Adipose tissue (tissue), 3 donors: ENCODE data around the gene KRTAP5-5. TPM values are rescaled to one million over a fixed set of nuclear protein-coding genes. Genes with fewer than 3 reads are reported as not detected.
"Not testable (repeated sequence)": the region's sequence is repeated elsewhere in the genome, so short reads cannot be mapped to it uniquely, and the experiment has no call there.

ENCODE experiments used
- H3K27ac ChIP-seq: one replicate; pipeline ENCODE4 v1.5.1; 2013; ENCODE audit warnings: low read depth, low read length
- WGBS, 3 donors: extraction: QIAGEN DNeasy Blood & Tissue Kit; methylation state at CpG; one replicate each; pipeline ENCODE4 v1.1.7; 2013; 5-methylcytosine and 5-hydroxymethylcytosine counted together
- polyA plus RNA-seq, 3 donors: library from polyadenylated mRNA; stranded (reverse); fragments of 200-250 nt; gene quantifications; one replicate each; pipeline ENCODE4 v1.2.3, GENCODE V29; 2013
- donor health status: healthy with polysubstance abuse.
- donor health status: Bipolar disorder and iron deficiency.
- donor health status: healthy.

KRTAP5-5 gene
- polyA plus RNA-seq, 3 donors: not detected

DNA sequence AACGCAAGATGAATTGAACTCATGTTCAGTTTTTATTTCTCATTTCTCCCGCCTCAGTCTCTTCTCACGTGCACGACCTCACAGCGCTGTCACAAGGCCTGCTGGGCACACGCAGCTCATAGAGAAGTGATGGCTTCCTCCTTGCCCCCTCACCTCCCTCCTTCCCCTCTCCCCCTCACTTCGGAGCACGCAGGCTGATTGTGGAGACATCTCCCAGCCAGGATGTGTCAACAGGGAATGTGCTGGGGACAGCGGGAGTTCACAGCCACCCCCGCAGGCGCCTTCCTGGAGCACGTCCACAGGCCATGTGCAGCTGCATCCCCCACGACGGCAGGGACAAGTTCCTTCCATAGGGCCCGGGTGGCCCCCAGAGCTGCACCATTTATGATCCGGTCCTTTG, 38.3 kb downstream of the KRTAP5-5 start:
- WGBS, 3 donors: 31 to 55% (median 34%) methylated on average over 16 of the region's 16 CpGs
- no peak overlapping the region for H3K27ac ChIP-seq

DNA sequence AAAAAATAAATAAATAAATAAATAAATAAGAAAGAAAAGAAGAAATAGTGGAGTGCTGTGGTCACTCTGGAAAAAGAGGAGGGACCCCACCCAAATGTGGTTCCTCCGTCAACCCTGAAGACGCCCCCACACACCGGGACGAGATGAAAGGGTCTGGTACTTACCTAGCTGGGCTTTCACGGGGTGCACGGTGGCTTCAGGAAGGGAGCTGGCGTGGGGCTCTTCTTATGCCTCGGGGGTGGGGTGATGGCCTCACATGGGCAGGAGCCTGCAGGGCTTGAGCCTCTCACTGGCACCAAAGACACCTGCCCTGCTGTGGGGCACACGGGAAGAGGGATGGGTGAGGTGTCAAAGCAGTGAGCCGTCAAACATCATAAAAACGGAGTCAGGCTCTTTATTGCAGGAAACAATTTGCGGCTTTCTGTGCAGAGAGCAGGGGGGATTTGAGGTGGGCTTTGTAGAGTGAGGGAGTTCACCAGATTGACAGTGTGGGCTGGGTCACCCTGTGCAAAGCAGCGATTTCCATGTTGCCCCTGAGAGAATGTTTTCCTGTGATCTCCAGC, 39.4 kb downstream of the KRTAP5-5 start:
- H3K27ac ChIP-seq: no peak overlapping the region
- 54 to 67% (median 67%) methylated on average over 13 of the region's 13 CpGs for WGBS, 3 donors

DNA sequence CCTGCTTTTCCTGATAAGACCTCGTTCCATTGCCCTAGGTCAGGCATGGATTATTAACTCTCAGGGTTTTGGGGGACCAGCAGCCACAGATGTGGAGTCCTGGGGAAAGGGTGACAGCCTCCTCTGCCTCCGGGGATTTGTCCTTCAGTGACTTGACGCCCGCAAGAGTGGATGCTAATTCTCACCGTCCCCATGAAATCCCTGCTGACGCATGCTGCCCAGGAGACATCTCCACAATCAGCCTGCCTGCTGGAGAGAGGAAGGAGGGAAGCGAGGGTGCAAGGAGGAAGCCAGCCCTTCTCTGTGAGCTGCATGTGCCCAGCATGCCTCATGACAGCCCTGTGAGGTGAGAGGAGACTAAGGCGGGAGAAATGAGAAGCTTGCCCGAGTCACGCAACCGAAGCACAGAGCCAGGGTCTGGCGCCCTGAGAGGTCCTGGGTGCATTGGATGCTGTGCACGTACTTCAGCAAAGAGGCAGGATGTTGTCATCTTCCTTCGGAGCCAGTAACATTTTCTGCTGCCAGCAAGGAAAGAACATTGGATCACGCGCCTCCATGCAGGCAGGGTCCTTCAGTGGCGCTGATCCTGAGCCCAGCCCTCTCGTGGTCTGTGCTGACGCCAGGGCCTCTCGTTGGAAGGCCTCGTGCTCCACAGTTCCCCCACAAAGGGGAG, 40.1 kb downstream of the KRTAP5-5 start:
- 36 to 65% (median 45%) methylated on average over 21 of the region's 21 CpGs for WGBS, 3 donors
- H3K27ac ChIP-seq: no peak overlapping the region

- 82 to 97% (median 91%) methylated on average over 1 of the region's 1 CpG for WGBS, 3 donors
- not testable (repeated sequence) for H3K27ac ChIP-seq
These were observed 40.9 kb downstream of the KRTAP5-5 start for GRCh38 chr11:1670457-1670856.

DNA sequence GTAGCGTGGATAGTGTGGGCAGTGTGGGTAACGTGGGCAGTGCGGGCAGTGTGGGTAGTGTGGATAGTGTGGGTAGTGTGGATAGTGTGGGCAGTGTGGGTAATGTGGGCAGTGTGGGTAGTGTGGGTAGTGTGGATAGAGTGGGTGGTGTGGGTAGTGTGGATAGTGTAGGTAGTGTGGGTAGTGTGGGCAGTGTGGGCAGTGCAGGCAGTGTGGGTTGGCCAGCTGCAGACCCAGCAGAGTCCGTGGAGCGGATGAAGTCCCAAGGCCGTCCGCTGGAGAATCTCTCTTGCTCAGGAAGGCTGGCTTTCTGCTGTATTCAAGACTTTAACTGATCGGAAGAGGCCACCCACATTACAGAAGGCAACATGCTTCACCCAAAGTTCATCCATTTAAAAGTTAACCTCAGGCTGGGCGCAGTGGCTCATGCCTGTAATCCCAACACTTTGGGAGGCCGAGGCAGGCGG, 41.4 kb downstream of the KRTAP5-5 start:
- no peak overlapping the region for H3K27ac ChIP-seq
- 81 to 84% (median 84%) methylated on average over 11 of the region's 11 CpGs for WGBS, 3 donors

DNA sequence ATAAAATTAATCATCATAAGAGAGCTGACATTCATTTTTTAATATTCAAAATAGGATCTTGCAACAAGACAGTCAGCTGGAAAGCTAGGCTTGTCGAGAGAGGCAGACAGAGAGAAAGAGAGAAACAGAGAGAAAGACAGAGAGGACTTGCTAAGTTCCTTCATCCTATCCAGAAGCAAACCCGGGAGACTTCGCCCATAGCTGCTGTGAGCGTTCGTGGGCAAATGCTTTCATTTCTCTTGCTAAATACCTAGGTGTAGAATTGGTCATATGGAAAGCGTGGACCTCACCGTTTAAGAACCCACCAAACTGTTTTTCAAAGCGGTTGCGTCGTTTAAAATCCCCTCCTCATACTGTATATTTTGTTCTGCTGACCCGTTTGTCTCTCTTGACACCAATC, 42.1 kb downstream of the KRTAP5-5 start:
- WGBS, 3 donors: 76 to 81% (median 77%) methylated on average over 11 of the region's 11 CpGs
- H3K27ac ChIP-seq: no peak overlapping the region

DNA sequence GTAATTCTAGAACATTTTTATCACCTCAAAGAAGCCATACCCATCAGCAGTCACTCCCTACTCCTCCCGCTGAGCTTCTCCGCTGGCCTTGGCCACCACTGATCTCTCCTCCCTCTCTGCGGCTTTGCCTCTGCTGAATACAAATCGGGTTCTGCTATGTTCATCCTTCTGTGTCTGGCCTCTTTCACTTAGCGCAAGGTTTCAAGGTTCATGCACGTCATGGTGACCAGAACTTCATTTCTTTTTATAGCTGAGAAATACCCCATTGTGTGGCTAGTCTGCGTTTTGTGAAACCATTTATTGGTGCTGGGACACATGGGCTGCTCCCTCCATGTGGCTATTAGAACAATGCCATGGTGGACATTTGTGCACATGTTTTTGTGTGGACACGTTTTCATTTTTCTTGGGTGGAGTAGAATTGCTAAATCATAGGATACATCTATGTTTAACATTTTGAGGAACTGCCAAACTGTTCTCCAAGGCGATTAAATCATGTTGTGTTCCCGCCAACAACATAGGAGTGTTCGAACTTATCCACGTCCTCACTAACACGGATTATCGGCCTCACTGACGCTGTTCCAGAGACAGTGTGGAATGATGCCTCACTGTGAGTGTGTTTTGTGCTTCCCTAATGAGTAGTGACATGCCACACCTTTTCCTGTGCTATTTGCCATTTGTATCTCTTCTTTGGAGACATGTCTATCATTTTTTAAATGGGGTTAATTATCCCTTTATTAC, 43.2 kb downstream of the KRTAP5-5 start:
- WGBS, 3 donors: 70 to 75% (median 74%) methylated on average over 15 of the region's 15 CpGs
- H3K27ac ChIP-seq: no peak overlapping the region

- 34 to 65% (median 59%) methylated on average over 11 of the region's 11 CpGs for WGBS, 3 donors
- no peak overlapping the region for H3K27ac ChIP-seq
These were observed 44.0 kb downstream of the KRTAP5-5 start for GRCh38 chr11:1673446-1674172.

DNA sequence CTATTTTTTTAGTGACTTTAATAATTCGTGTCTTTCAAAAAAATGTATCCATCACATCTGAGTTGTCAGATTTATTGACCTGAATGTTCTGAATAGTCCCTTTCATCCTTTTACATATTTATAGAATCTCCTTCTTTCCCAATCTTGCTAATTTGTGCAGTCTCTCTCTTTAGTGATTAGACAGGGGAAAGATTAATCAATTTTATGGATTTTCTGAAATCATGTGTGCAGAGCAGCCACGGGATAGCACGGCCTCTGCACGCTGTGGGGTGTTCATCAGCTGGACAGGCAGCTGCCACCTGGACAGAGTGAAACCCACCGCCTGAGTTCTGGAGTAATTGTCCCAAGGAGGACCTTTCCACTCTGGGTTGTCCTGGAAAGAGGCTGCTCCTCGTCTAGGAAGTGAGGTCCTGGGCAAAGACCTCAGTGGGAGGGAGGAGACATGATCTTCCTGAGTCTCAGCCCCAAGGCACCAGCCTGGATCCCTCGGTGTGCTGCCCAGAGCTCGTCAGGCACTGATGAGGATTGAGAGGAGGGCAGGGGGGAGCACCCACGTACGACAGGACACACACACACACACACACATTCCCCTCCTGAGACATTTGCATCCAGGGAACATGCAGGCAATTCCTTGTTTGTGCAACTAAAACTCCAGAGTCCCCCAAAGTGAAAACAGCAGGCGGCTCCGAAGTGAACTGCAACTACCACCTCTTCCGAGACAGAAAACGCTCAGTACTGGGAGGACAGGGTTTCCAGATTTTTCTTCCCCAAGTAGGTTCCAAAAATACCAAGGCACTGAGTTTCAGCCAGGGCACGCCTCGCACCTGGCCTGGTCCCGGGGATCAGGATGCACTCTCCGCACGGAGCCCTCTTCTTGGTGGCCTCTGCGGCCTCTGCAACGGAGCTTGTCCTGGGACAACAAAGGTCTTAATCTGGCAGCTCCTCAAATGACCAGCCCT, 44.9 kb downstream of the KRTAP5-5 start:
- no peak overlapping the region for H3K27ac ChIP-seq
- 45 to 70% (median 54%) methylated on average over 21 of the region's 21 CpGs for WGBS, 3 donors

DNA sequence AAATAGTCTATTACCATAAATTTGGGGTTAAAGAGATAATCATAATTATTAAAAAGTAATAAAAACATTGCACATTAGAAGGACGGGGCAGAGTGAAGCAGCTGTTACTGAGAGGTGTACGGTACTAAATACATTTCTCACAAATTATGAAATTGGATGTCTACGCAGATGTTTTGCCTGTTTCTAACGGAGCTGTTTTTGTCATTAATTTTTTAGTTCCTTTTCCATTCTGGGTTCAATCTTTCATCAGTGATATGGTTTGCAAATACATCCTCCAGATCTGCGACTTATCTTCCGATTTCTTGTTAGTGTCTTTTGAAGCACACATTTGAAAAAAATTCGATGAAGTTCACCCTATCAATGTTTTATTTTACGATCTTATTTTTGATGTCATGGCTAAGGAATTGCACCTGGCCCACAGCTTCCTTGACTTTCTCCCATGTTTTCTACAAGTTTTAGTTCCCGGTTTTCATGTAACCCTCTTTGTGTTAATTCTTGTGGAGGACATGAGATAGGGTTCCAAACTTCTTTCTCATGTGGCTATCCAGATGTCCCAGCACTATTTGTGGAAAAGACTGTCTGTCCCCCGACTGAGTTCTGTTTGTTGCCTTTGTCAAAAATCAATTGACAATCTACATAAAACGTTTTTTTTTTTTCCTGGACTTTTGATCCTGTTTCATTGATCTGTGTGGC, 46.1 kb downstream of the KRTAP5-5 start:
- WGBS, 3 donors: 61 to 71% (median 70%) methylated on average over 11 of the region's 11 CpGs
- no peak overlapping the region for H3K27ac ChIP-seq

GRCh38 chr11:1676229-1676740, 46.7 kb downstream of the KRTAP5-5 start:
- WGBS, 3 donors: 51 to 88% (median 88%) methylated on average over 7 of the region's 7 CpGs
- H3K27ac ChIP-seq: no peak overlapping the region

GRCh38 chr11:1679881-1680280, 50.3 kb downstream of the KRTAP5-5 start:
- WGBS, 3 donors: 73 to 83% (median 76%) methylated on average over 10 of the region's 10 CpGs

More at GRCh38 chr11:1679881-1680280, 50.3 kb downstream of the KRTAP5-5 start:
- no peak overlapping the region for H3K27ac ChIP-seq

Other genes starting within 250 kb of the KRTAP5-5 start
- gene BRSK2, start 239.8 kb upstream of the KRTAP5-5 start, polyA plus RNA-seq: 10 to 100 TPM in 1 of 3 donors, under 1 TPM in 2; 0.67 to 50.2 (median 0.82) TPM
- gene MOB2, start 143.0 kb upstream of the KRTAP5-5 start, polyA plus RNA-seq: 10 to 100 TPM; 31.9 to 51.6 (median 41.2) TPM
- 1 to 10 TPM; 4.2 to 7.5 (median 4.3) TPM for gene DUSP8, start 57.5 kb upstream of the KRTAP5-5 start, polyA plus RNA-seq
- not detected for gene KRTAP5-1, start 44.5 kb upstream of the KRTAP5-5 start, polyA plus RNA-seq
- under 1 TPM in 1 of 3 donors, not detected in 2; 0.18 TPM for gene KRTAP5-2, start 31.5 kb upstream of the KRTAP5-5 start, polyA plus RNA-seq
- gene KRTAP5-3, start 21.3 kb upstream of the KRTAP5-5 start, polyA plus RNA-seq: not detected
- gene KRTAP5-4, start 7.6 kb upstream of the KRTAP5-5 start, polyA plus RNA-seq: not detected
- gene KRTAP5-6, start 67.4 kb downstream of the KRTAP5-5 start, polyA plus RNA-seq: not detected
- 1 to 10 TPM in 1 of 3 donors, under 1 TPM in 1, not detected in 1; 0.16 to 1.3 TPM for gene IFITM10, start 120.8 kb downstream of the KRTAP5-5 start, polyA plus RNA-seq
- gene CTSD, start 134.2 kb downstream of the KRTAP5-5 start, polyA plus RNA-seq: 100 to 1,000 TPM; 296 to 496 (median 355) TPM
- 1 to 10 TPM in 1 of 3 donors, under 1 TPM in 1, not detected in 1; 0.31 to 7.6 TPM for gene SYT8, start 205.2 kb downstream of the KRTAP5-5 start, polyA plus RNA-seq
- gene TNNI2, start 209.2 kb downstream of the KRTAP5-5 start, polyA plus RNA-seq: 1 to 10 TPM in 2 of 3 donors, not detected in 1; 1.5 to 2.5 TPM
- gene LSP1, start 223.3 kb downstream of the KRTAP5-5 start, polyA plus RNA-seq: 100 to 1,000 TPM in 1 of 3 donors, 10 to 100 TPM in 1, 1 to 10 TPM in 1; 5.2 to 187 (median 40.4) TPM